Naive thymus-derived CD4-positive, alpha-beta T cell (primary cell): ENCODE results near the gene CCDC97. TPM values are rescaled to one million over a fixed set of nuclear protein-coding genes. Genes with fewer than 3 reads are reported as not detected.
A peak's percentile ranks its signal among the peaks of the same experiment; 100 is the strongest.

Experiments
- ATAC-seq: fragments of 150-1000 bp; cut with Tn5 transposase; 2 replicates; pipeline ENCODE4 v1.10.0; 2021; ENCODE audit warnings: mild to moderate bottlenecking, moderate library complexity
- CTCF ChIA-PET: fragments of 350-600 bp; sonication (Branson Sonifier 250); formaldehyde crosslinking; loops from one replicate; lab custom pipeline; 2021; ENCODE audit warnings: antibody characterized with exemption; lab: Charles Lee
- POLR2A ChIA-PET: fragments of 350-600 bp; sonication (Branson Sonifier 250); formaldehyde crosslinking; loops from one replicate; lab custom pipeline; 2021; ENCODE audit warnings: antibody characterized with exemption, inconsistent platforms; lab: Charles Lee
- DNase-seq, 9 donors: peaks; one replicate each; pipeline versions ENCODE4 v3.0.0 to v3.0.0-alpha.2; 2020 to 2022; ENCODE audit warnings: mixed read lengths in 1 of 9
- H3K27ac ChIP-seq: one replicate; pipeline ENCODE4 v1.7.0; 2013; ENCODE audit warnings: mild to moderate bottlenecking, low read depth, low read length, moderate library complexity
- H3K27me3 ChIP-seq, 2 donors: one replicate each; pipeline ENCODE4 v1.7.0; 2013; ENCODE audit warnings: low read length in 2 of 2, mild to moderate bottlenecking in 2 of 2, moderate library complexity in 2 of 2; ENCODE audit not compliant: control insufficient read depth in 2 of 2, insufficient read depth in 2 of 2
- H3K36me3 ChIP-seq, 3 experiments: 1 replicate in 2 of 3; 2 replicates in 1 of 3; pipeline ENCODE4 v1.7.0; 2013; ENCODE audit warnings: low read length in 3 of 3, mild to moderate bottlenecking in 3 of 3, moderate library complexity in 1 of 3; ENCODE audit not compliant: insufficient read depth in 3 of 3, control insufficient read depth in 2 of 3
- H3K4me1 ChIP-seq, 2 donors: one replicate each; pipeline ENCODE4 v1.7.0; 2013; ENCODE audit warnings: low read length in 2 of 2, mild to moderate bottlenecking in 2 of 2, moderate library complexity in 1 of 2; ENCODE audit not compliant: control insufficient read depth in 2 of 2, insufficient read depth in 2 of 2
- H3K4me3 ChIP-seq: 2 replicates; pipeline ENCODE4 v1.7.0; 2013; ENCODE audit warnings: mild to moderate bottlenecking, low read length
- H3K9me3 ChIP-seq, 3 experiments: 1 replicate in 2 of 3; 2 replicates in 1 of 3; pipeline ENCODE4 v1.7.0; 2013; ENCODE audit warnings: low read length in 3 of 3; ENCODE audit not compliant: control insufficient read depth in 2 of 3
- H3K27ac Mint-ChIP-seq, 9 donors: one replicate each; pipeline ENCODE4 v1.8.0; 2020 to 2022; ENCODE audit warnings: mixed read lengths in 9 of 9, mild to moderate bottlenecking in 8 of 9, moderate library complexity in 5 of 9, inconsistent platforms in 2 of 9
- H3K27me3 Mint-ChIP-seq, 5 donors: one replicate each; pipeline ENCODE4 v1.8.0; 2021 to 2022; ENCODE audit warnings: mixed read lengths in 5 of 5, mild to moderate bottlenecking in 1 of 5
- H3K36me3 Mint-ChIP-seq, 5 donors: one replicate each; pipeline ENCODE4 v1.8.0; 2020 to 2022; ENCODE audit warnings: mixed read lengths in 5 of 5, mild to moderate bottlenecking in 3 of 5, inconsistent platforms in 1 of 5
- H3K4me1 Mint-ChIP-seq, 7 donors: one replicate each; pipeline ENCODE4 v1.8.0; 2020 to 2022; ENCODE audit warnings: mixed read lengths in 7 of 7, mild to moderate bottlenecking in 3 of 7, inconsistent platforms in 1 of 7
- H3K4me3 Mint-ChIP-seq, 10 donors: one replicate each; pipeline ENCODE4 v1.8.0; 2020 to 2022; ENCODE audit warnings: mild to moderate bottlenecking in 10 of 10, mixed read lengths in 10 of 10, moderate library complexity in 6 of 10, inconsistent platforms in 2 of 10
- H3K9me3 Mint-ChIP-seq, 11 donors: one replicate each; pipeline ENCODE4 v1.8.0; 2020 to 2022; ENCODE audit warnings: mixed read lengths in 11 of 11, mild to moderate bottlenecking in 4 of 11, inconsistent platforms in 1 of 11, moderate library complexity in 1 of 11
- intact Hi-C, 2 donors: fragments of 100-400 bp; cut with micrococcal nuclease; formaldehyde crosslinking; loops; one replicate each; pipeline ENCODE4 v1.15.1; 2023
- polyA plus RNA-seq, 2 donors: library from polyadenylated mRNA; unstranded; fragments of 300-500 nt; fragmentation: Illumina TruSeq; gene quantifications; one replicate each; pipeline ENCODE4 v1.2.3, GENCODE V29; 2021
- total RNA-seq, 6 experiments: library from RNA in 5 of 6; stranded (reverse) in 5 of 6; gene quantifications; 1 replicate in 5 of 6; 2 replicates in 1 of 6; pipeline ENCODE4 v1.2.3 and lab custom pipeline; 2021 to 2026

CCDC97 gene
- total and polyA plus RNA-seq, 7 experiments from 2014 or later = 22.3 to 56.5 (median 44.6) TPM

DNA sequence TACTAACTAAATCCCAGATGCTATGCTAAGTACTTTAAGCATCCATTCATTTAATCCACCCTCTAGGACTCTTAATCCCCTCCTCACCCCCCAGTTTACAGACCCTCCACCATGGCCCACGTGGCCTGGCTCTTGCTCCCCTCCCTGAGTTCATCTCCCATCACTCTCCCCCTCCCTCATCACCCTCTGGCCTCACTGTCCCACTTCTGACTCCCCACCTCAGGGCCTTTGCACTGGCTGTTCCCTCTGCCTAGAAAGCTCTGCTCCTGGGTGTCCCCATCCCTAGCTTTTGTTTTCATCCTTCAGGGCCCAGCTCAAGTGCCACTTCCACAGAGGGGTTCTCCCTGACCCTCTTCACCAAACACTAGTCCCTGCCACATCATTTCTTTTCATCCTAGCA lies 49.8 kb downstream of the CCDC97 start:
- Histone ChIP-seq H3K27ac (no peak overlapping the region), H3K4me3 (no peak overlapping the region), H3K9me3 (no peaks in the 10 kb centered on the region), H3K36me3 (no peaks in the 10 kb centered on the region), H3K27me3 (no peaks in the 10 kb centered on the region), H3K4me1 (peaks cover 34 to 56% of the 10 kb centered on the region in 2 donors)
- Mint-ChIP-seq H3K4me1 (peaks cover 41 to 82% (median 69%) of the 10 kb centered on the region in 7 donors), H3K27ac (peak overlapping the region; percentile 14 to 76 (median 53)), H3K4me3 (peak overlapping the region in 4 of 10 donors; percentile 17 to 65 (median 23)), H3K9me3 (no peaks in the 10 kb centered on the region), H3K27me3 (no peaks in the 10 kb centered on the region), H3K36me3 (peaks cover 0 to 16% (median 0%) of the 10 kb centered on the region in 5 donors)
- DNase-seq (no peak), ATAC-seq (no peak)
- ChIA-PET POLR2A (interaction anchor here (1.2 to 2.6 kb wide), 2 partner anchors 56 to 96 kb away, joined by 3 to 10 read pairs; partner anchors contain the start of gene HNRNPUL1), CTCF (interaction anchor here (0.5 to 0.6 kb wide), 2 partner anchors 21 to 172 kb away, joined by 3 to 4 read pairs; no protein-coding TSS in a partner anchor)
- intact Hi-C loops = loop anchor here (5.0 to 10.0 kb wide), 2 partner anchors 585 to 1012 kb away; partner anchors contain the start of genes C19orf47 (in 1 of the 2), MIA (in 1 of the 2), PLD3 (in 1 of the 2) and RAB4B (in 1 of the 2)

DNA sequence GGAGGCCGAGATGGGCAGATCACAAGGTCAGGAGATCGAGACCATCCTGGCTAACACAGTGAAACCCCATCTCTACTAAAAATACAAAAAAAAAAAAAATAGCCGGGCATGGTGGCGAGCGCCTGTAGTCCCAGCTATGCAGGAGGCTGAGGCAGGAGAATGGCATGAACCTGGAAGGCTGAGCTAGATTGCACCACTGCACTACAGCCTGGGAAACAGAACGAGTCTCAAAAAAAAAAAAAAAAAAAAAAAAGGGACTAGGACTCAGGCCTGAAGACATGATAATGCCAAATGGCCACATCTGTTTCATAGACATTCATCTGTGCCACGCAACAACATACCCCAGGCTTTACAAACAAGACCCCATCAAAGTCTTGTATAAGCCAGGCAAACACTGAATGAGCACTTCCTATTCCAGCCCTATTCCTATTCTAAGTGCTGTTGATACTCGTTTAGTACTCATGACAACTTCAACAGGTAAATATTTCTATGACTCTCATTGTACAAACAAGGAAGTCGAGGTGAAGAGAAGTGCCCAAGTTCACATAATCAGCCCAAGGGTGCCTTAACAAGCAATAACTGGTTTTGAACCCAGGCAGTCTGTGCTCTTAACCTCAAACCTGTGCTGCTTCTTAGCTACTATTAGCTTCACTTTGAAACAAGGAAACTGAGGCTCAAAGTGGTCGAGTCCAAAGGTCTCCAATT lies 52.3 kb downstream of the CCDC97 start:
- ATAC-seq (no peak), DNase-seq (no peak)
- Histone ChIP-seq H3K9me3 (no peaks in the 10 kb centered on the region), H3K4me3 (no peak overlapping the region), H3K27ac (peak overlapping the region; percentile 99), H3K36me3 (no peaks in the 10 kb centered on the region), H3K4me1 (peaks cover 25 to 34% of the 10 kb centered on the region in 2 donors), H3K27me3 (no peaks in the 10 kb centered on the region)
- Mint-ChIP-seq H3K27me3 (no peaks in the 10 kb centered on the region), H3K4me1 (peaks cover 27 to 67% (median 55%) of the 10 kb centered on the region in 7 donors), H3K27ac (peak overlapping the region; percentile 96 to 100 (median 99)), H3K4me3 (peak overlapping the region; percentile 19 to 100 (median 96)), H3K9me3 (no peaks in the 10 kb centered on the region), H3K36me3 (peaks cover 0 to 8% (median 3%) of the 10 kb centered on the region in 5 donors)
- ChIA-PET CTCF (interaction anchor here (0.6 to 4.2 kb wide), 2 partner anchors 10 to 60 kb away, joined by 4 to 39 read pairs; partner anchors contain the start of gene TGFB1), POLR2A (interaction anchor here (1.4 to 5.2 kb wide), 5 partner anchors 10 to 99 kb away, joined by 6 to 127 read pairs (median 10); partner anchors contain the start of genes HNRNPUL1 and TGFB1)
- intact Hi-C loops = loop anchor here in 1 of 2 donors (5.0 kb wide), 1 partner anchor 1015 kb away; the partner anchor contains the start of genes C19orf47 and PLD3

DNA sequence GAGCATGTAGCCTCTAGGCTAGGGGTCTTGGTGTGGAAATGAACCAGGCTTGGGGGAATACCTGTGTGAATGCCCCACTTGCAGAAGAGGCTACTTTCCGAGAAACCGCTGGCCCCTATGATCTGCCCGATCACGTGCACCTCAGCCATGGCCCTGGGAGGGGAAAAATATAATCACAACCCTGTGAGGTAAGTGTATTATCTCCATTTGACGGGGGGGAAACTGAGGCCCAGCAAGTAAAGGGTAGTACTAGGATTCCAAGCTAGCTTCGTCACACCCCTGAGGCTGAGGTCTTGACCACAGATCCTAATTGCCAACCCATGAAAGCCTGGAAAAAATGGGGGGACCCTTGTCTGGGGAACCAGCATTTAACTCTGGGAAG lies 53.4 kb downstream of the CCDC97 start:
- Histone ChIP-seq H3K9me3 (no peaks in the 10 kb centered on the region), H3K4me3 (peak overlapping the region; percentile 98), H3K4me1 (peaks cover 18 to 26% of the 10 kb centered on the region in 2 donors), H3K36me3 (no peaks in the 10 kb centered on the region), H3K27ac (peak overlapping the region; percentile 99), H3K27me3 (no peaks in the 10 kb centered on the region)
- H3K27ac Mint-ChIP-seq = peak overlapping the region; percentile 96 to 100 (median 99)
- H3K27me3 Mint-ChIP-seq = no peaks in the 10 kb centered on the region
- DNase-seq (no peak), ATAC-seq (no peak)
- H3K4me3 Mint-ChIP-seq = peak overlapping the region; percentile 82 to 100 (median 98)
- peaks cover 0 to 8% (median 3%) of the 10 kb centered on the region in 5 donors for H3K36me3 Mint-ChIP-seq
- H3K9me3 Mint-ChIP-seq = no peaks in the 10 kb centered on the region
- CTCF ChIA-PET = interaction anchor here (0.5 to 4.2 kb wide), 6 partner anchors 8 to 88 kb away, joined by 3 to 39 read pairs (median 3); partner anchors contain the start of gene TGFB1
- intact Hi-C loops = loop anchor here (1.0 to 5.0 kb wide), 2 partner anchors 9 to 1016 kb away; partner anchors contain the start of genes C19orf47 (in 1 of the 2) and PLD3 (in 1 of the 2)
- H3K4me1 Mint-ChIP-seq = peaks cover 16 to 56% (median 44%) of the 10 kb centered on the region in 7 donors
- POLR2A ChIA-PET = interaction anchor here (0.6 to 5.2 kb wide), 20 partner anchors 9 to 879 kb away, joined by 3 to 127 read pairs (median 5); partner anchors contain the start of genes ACTMAP, BCKDHA, CCDC97 and COQ8B

DNA sequence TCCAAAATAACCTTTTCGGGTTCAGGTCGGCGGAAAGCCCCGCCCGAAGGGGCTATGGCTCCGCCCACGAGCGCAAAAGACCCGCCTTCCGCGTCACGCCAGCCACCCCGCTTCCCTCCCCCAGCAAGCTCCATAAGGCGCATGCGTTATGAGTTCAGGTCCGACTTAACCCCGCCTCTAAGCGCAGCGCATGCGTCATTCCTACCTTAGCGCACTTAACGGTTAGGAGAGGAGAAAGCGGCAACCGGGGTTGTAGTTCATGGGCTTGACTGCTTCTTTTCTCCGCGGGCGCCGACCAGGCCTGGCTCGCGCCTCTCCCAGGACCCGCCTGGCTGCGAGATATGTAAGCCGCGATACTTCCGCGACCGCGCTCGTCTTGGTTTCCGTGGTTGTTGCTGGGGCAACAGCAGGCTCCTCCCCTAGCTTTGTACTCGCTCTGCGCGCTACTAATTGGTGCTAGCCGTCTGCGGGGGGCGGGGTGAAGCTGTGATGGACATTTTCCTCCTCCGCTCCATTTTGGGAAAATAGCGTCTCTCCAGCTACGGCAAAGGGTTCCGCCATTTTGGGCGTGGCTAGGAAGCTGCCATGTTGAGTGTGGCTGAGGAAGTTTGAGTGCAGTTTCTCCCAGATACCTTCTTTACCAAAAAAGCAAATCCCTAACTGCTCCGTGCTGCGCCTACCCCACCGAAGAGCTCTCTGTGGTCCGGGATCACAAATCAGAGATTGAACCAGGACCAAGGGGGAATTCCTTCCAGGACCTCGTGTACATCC lies 54.0 kb downstream of the CCDC97 start, which contains the start of gene B9D2:
TSS of gene B9D2 (minus strand) at position 397 of the 771 bp plus-strand sequence. CDS start 630 bp downstream, outside the sequence.
- Mint-ChIP-seq H3K4me3 (peak within 1 kb of the TSS; percentile 82 to 100 (median 98)), H3K27me3 (no peaks in the 10 kb centered on the region), H3K27ac (peak within 1 kb of the TSS; percentile 96 to 100 (median 99)), H3K36me3 (peaks cover 0 to 8% (median 3%) of the 10 kb centered on the region in 5 donors), H3K4me1 (peaks cover 14 to 51% (median 41%) of the 10 kb centered on the region in 7 donors), H3K9me3 (no peaks in the 10 kb centered on the region)
- ATAC-seq (peak; percentile 96), DNase-seq (peak; percentile 91 to 99 (median 98))
- Histone ChIP-seq H3K4me1 (peaks cover 15 to 21% of the 10 kb centered on the region in 2 donors), H3K27me3 (no peaks in the 10 kb centered on the region), H3K9me3 (no peaks in the 10 kb centered on the region), H3K4me3 (peak within 1 kb of the TSS; percentile 98), H3K36me3 (no peaks in the 10 kb centered on the region), H3K27ac (peak within 1 kb of the TSS; percentile 99)
- ChIA-PET POLR2A (interaction anchor here (0.6 to 5.2 kb wide), 29 partner anchors 9 to 1173 kb away, joined by 3 to 127 read pairs (median 4); partner anchors contain the start of genes ACTMAP, BCKDHA, CCDC97 and CEACAM21), CTCF (interaction anchor here (0.7 to 4.2 kb wide), 9 partner anchors 9 to 206 kb away, joined by 3 to 39 read pairs (median 3); partner anchors contain the start of gene TGFB1)
- intact Hi-C loops = loop anchor here (1.0 to 5.0 kb wide), 8 partner anchors 10 to 1017 kb away; partner anchors contain the start of genes BCKDHA (in 2 of the 2), EXOSC5 (in 2 of the 2), C19orf47 (in 1 of the 2) and DMAC2 (in 1 of the 2)

DNA sequence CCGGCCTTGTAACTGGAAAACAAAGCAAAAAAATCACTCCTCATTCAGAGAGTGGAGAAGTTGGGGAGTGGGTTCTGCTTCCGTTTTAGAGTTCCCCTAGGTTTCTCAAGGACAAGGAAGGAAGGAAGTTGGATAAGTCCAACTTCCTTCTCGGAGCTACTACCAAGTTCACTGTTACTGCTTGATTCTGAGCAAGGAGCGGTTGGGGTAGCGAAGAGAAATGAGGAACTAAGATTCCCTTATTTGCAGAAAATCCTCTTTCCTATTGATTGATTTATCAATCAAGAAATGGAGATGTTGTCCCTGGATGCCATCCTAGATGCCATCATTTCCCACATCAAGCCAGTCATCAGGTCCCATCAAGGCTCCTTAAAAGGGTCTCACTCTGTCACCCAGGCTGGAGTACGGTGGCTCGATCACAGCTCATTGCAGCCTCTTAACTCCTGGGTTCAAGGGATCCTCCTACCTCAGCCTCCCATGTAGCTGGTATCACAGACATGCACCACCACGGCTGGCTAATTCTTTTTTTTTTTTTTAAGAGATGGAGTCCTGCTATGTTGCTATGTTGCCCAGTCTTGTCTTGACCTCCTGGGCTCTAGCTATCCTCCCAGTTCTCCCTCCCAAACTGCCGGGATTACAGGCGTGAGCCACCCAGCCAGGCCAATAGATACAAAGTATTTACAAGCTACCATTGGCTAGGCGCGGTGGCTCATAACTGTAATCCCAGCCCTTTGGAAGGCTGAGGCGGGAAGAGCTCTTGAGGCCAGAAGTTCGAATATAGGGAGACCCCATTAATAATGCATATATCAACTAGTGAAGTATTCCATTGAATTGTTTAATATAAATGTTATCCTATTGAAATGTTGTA lies 54.8 kb downstream of the CCDC97 start:
- intact Hi-C loops = loop anchor here (1.0 to 5.0 kb wide), 7 partner anchors 12 to 1017 kb away; partner anchors contain the start of genes BCKDHA (in 2 of the 2), EXOSC5 (in 2 of the 2), C19orf47 (in 1 of the 2) and DMAC2 (in 1 of the 2)
- no peaks in the 10 kb centered on the region for H3K27me3 ChIP-seq
- ChIA-PET POLR2A (interaction anchor here (0.6 to 5.2 kb wide), 18 partner anchors 8 to 1174 kb away, joined by 3 to 127 read pairs (median 5); partner anchors contain the start of genes ACTMAP, BCKDHA, CEACAM21 and DMAC2), CTCF (interaction anchor here (0.7 to 4.2 kb wide), 8 partner anchors 10 to 233 kb away, joined by 3 to 39 read pairs (median 4); partner anchors contain the start of gene TGFB1)
- peak overlapping the region; percentile 96 to 100 (median 99) for H3K27ac Mint-ChIP-seq
- peak overlapping the region; percentile 82 to 100 (median 98) for H3K4me3 Mint-ChIP-seq
- H3K4me3 ChIP-seq = peak overlapping the region; percentile 98
- H3K9me3 ChIP-seq = no peaks in the 10 kb centered on the region
- no peaks in the 10 kb centered on the region for H3K27me3 Mint-ChIP-seq
- H3K9me3 Mint-ChIP-seq = no peaks in the 10 kb centered on the region
- peaks cover 15 to 21% of the 10 kb centered on the region in 2 donors for H3K4me1 ChIP-seq
- DNase-seq = no peak
- peaks cover 0 to 8% (median 3%) of the 10 kb centered on the region in 5 donors for H3K36me3 Mint-ChIP-seq
- peak overlapping the region; percentile 99 for H3K27ac ChIP-seq
- peaks cover 14 to 42% (median 35%) of the 10 kb centered on the region in 7 donors for H3K4me1 Mint-ChIP-seq
- no peaks in the 10 kb centered on the region for H3K36me3 ChIP-seq
- ATAC-seq = no peak
